TTC549 (cell line): ENCODE data around the gene SDC1.

Experiments
- FAIRE-seq: peaks from 2 replicates; lab custom pipeline; 2012; peaks lifted over from hg19 to GRCh38; lab: Jason Lieb, UNC

SDC1 gene

DNA sequence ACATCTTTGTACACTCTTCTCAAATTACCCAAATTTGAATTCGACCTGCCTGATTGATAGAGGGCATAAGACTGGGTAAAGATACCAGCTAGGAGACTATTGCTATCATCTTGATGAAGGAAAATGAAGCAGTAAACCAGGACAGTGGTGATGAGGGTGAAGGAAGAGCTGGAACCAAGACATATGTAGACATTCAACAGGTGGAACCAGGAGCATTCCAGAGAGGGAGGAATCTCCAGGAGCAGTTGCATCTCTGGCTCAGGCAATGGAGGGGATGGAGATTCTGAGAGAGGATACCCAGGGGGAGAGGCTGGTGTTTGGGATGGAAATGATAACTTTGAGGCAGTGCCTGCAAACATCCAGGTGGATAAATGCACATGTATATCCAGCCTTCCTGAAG lies 41.6 kb downstream of the SDC1 start:
- FAIRE-seq: no peak

DNA sequence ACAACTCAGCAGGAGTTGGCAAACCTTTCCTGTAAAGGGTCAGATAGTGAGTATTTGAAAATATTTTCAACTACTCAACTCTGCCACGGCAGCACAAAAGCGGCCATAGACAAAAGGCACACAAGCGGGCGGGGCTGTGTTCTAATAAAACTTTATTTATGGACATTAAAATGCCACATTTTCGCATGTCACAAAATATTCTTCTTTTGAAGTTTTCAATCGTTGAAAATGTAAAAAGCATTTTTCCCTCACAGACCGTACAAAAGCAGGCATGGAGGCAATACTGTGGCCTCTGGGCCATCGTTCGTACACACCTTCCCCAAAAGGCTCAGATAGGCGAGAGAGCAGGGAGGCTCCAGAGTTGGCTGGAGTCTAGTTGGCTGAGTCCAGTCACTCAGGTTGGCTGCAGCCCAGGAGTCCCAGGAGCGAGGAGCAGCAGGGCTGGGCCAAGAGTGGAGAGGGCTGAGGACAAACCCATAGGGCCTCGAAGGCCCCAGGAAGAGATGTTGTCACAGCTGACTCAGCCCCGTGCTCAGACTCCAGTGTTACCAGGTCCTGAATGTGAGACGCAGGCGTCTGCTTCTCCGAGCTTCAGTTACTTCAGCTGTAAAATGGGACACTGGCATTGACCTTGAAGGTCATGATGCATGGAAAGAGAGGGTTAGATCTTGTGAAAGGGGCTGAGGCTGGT lies 42.5 kb downstream of the SDC1 start:
- FAIRE-seq: no peak

- FAIRE-seq: no peak
Measured at GRCh38 chr2:20181761-20182160, 43.2 kb downstream of the SDC1 start.

- FAIRE-seq: no peak
Measured at GRCh38 chr2:20180676-20181648, 44.0 kb downstream of the SDC1 start.

- FAIRE-seq: no peak
Measured at GRCh38 chr2:20179755-20180594, 45.0 kb downstream of the SDC1 start.

DNA sequence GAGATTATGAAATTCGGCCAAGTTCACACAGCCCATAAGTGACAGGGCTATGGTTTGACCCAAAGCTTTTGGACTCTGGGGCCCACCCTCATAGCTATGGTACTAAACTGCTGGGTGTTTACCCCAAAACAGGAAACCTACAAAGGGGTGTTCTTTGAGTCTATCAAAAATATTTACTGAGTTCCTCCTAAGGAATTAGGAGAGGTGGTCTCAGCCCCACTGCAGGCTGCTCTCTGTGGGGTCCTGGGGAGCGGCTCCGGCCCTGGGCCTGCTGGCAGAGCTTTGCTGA lies 45.5 kb downstream of the SDC1 start:
- no peak for FAIRE-seq

- no peak for FAIRE-seq
Measured at GRCh38 chr2:20178666-20179465, 46.1 kb downstream of the SDC1 start.

- FAIRE-seq: no peak
Measured at GRCh38 chr2:20178249-20178607, 46.7 kb downstream of the SDC1 start.

GRCh38 chr2:20177556-20178248 lies 47.2 kb downstream of the SDC1 start:
- FAIRE-seq: no peak

- FAIRE-seq: no peak
Measured at GRCh38 chr2:20176760-20177159, 48.2 kb downstream of the SDC1 start.

GRCh38 chr2:20175931-20176330 lies 49.0 kb downstream of the SDC1 start:
- FAIRE-seq: no peak

DNA sequence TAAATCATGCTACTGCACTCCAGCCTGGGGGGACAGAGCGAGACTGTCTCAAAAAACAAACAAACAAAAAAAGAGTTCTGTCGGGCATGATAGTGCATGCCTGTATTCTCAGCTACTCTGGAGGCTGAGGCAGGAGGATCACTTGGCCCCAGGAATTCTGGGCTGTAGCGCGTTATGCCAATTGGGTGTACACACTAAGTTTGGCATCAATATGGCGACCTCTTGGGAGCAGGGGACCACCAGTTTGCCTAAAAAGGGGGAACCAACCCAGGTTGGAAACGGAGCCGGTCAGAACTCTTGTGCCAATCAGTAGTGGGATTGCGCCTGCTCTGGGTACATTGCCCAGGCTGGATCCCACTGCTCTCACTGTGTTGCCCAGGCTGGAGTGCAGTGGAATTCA lies 49.7 kb downstream of the SDC1 start:
- FAIRE-seq: no peak

DNA sequence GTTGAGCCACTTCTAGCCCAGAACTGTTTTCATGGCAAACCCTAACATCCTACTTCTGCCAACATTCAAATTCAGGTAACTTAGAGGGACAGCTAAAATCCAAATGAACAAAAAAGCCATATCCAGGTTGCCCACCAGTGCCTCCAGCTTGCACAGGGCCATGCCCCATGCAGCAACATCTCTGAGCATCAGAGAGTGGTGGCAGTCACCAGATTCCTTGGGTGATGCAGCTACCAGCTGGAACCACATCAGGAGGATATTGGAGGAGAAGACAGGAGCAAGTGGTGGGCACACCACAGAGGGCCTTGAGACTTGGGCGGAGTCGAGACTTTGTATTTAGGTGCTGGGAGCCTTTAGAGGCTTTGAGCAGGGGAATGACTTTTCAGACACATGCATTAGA lies 50.5 kb downstream of the SDC1 start:
- no peak for FAIRE-seq

DNA sequence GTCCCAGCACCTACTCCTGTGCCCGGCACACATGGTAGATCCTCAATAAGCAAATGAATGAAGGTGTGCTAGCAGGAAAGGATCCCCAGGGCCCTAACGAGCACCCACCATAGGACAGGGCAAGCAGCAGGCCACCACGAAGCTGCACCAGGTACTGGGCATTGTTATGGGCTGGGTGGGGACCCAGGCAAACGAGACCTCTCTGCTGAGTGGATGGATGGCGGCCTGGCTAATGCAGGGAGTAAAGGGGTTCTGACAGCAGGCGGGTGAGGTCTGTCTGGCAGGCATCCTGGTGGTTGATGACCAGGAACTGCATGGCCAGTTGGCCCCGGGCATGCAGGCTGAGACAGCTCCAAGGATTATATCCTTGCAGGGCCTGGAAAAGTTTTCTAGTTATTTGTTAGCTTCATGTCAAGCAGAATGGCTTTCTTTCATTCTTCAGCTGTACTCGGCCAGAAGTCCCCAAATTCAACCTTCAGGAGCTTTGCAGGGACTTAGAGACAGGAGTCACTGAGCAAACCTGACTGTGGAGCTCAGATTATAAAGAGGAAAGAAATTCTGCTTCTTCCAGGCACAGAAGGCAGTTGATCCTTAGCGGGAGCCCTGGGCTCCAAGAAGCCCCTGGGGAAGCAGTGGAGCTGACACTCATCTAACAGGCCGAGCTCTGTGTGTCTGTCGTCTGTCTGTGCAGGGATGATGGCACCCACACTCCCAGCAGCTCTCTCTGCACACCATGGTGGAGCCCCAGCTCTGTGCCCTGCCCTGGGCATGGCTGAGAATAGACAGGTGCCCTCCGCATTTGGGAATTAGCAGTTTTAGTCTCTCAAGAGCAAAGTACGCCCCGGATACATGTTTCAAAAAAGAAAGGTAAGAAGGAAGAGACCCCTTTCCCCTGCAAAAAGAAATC lies 51.2 kb downstream of the SDC1 start:
- no peak for FAIRE-seq

DNA sequence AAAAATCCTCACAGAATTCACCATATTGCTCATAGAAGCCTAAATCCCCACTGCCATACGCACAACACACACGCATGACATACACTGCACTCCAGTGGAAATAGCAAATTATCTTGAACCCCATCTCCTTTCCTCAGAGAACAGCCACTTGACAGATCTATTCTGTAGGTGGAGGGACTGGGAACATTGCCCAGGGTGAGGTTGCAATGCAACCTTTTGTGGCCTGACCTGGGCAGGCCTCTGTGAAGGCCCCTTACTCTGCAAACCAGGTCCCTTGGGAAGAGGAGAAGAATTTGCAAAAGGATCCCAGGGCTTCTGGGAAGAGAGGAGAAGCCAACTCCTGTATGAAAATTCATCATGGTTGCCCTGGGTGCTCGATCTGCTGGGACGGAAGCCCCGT lies 51.9 kb downstream of the SDC1 start:
- no peak for FAIRE-seq

GRCh38 chr2:20172273-20173055 lies 52.5 kb downstream of the SDC1 start:
- no peak for FAIRE-seq

DNA sequence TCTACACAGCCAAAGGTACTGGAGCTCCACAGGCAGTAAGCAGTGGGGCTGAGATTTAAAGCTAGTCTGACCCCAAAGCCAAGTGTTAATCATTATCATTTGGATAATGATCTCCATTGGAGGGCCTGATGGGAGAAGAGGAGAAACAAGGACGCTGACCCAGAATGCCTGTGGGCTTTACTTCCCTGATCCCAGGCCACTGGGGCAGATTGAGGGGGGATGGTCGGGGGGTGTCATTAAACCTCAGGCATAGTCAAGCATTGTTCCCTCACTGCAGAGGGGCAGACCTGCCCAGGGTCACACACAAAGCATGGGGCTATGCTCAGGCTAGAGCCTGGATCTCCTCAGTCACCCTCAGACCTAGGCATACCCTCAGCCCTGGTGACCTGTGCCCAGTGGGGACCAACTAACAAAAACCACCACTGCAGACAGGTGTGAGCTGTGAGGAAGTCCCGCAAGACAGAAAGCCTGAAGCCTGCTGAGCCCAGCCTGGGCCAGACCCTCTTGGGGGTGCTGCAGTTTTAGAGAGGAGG lies 53.4 kb downstream of the SDC1 start:
- no peak for FAIRE-seq

DNA sequence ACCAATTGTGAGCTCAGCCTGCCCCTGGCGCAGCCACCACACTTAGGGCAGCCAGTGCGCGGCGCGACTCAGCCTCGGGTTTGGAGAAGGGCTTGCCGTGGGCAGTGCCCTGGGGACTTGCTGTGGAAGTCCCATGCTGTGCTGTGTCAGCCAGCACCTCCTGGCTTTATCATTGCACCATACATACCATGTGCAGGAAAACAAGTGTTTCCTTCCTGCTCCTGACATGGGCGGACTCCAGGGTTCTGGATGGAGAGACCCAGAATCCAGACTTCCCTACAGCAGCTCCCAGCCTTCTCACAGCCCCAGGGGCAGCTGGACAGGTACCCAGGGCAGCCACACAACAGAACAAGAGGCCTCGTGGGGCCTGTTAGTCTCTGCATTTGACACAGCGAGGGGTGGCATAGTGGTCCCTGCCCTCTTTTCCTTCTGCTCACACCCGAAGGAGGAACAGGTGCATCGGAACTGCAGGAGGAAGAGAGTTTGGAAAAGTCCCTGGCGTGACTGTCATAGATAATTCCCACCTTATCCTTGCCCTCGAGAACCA lies 54.2 kb downstream of the SDC1 start:
- no peak for FAIRE-seq
